PC-9 (cell line): ENCODE results near the gene ISM2.

Experiments used
- CTCF ChIP-seq: fragments of 200-600 bp; sonication (generic); conservative IDR thresholded peaks from 2 replicates; pipeline ENCODE4 v1.6.1; 2017; ENCODE audit warnings: mixed run types, antibody characterized with exemption, mild to moderate bottlenecking, moderate library complexity
- EZH2 ChIP-seq: fragments of 200-600 bp; sonication (generic); IDR thresholded peaks from 2 replicates; pipeline ENCODE4 v1.8.0; 2017; ENCODE audit warnings: antibody characterized with exemption, low read depth

DNA sequence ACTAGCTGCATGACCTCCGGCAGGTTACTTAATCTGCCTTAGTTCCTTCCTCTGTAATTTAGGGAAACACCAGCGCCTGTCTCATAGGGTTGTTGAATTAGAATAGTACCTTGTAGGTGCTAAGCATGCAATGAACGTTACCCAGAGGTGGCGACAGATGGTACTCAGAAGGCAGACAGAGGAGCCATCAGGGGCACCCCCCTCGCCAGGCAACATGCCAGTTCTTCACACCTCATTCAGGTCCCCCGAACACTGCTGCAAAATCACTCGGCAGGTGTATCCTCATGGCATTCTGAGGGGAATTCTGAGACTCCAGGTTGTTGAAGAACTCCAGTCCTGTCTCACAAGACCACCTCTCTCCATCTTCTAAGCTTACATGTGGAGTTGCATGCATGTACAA lies 10.1 kb downstream of the ISM2 start:
- no peak for TF ChIP-seq EZH2
- TF ChIP-seq CTCF: no peak
